ENCODE results near the gene TMPRSS2.

DNA sequence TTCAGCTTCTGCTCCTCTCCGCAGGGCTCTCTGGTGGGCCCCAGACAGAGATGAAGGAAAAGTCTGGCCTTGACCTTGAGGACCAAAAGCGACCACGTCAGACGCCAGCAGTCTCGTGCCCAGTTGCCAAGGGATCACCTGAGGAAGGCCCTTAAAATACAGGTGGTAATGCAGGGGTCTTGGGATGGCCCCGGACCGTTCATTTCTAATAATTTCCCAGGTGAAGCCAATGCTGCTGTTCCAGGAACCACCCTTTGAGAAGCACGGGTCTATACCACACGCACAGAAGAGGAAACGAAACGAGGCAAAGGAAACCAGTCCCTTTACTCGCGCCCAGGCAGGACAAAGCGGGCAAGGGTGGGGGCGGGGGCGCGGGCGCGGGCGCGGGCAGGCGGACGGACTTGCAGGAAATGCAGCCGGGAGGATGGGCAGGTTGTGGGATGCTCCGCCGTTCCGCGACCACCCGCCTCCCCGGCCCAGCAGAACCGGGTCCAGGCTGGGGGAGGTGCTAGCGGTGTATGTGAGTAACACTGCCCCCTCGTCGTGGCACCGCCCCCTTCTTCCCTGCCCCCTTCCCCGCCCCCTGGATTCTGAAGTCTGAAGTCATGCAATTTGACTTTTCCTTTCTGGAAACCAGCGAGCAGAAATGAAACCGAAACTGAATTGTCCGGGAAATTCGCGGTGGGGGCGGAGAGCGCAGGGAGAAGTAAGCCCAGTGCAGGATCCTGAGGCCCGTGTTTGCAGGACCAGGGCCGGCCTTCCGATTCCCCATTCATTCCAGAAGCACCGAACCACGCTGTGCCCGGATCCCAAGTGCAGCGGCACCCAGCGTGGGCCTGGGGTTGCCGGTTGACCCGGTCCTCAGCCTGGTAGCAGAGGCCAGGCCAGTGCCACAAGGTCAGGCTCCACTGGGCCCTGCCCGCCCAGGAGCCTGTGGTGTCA lies 87.8 kb downstream of the TMPRSS2 start:
- TF ChIP-seq EZH2 (IDR thresholded peaks at IDR 0.05) (no peak), ZNF274 (IDR thresholded peaks at IDR 0.05; ENCODE audit: low read depth, low read length) (no peak), POLR2AphosphoS5 (IDR thresholded peaks at IDR 0.05; ENCODE audit: low read depth, low read length) (no peak), YY1 (IDR thresholded peaks at IDR 0.05; ENCODE audit: extremely low read depth, insufficient replicate concordance, low read depth, low read length) (no peak), POLR2A (IDR thresholded peaks at IDR 0.05; ENCODE audit: borderline replicate concordance, extremely low read depth, insufficient read depth, insufficient read length) (no peak), SIN3A (IDR thresholded peaks at IDR 0.05; ENCODE audit: low read depth) (no peak), ELF1 (IDR thresholded peaks at IDR 0.05; ENCODE audit: borderline replicate concordance, low read depth) (no peak), JUND (IDR thresholded peaks at IDR 0.05) (no peak), EGR1 (IDR thresholded peaks at IDR 0.05; ENCODE audit: low read depth) (peak; percentile 43; the same call in 1 of the 2 replicates)
- TF ChIP-seq, protein P1, sequence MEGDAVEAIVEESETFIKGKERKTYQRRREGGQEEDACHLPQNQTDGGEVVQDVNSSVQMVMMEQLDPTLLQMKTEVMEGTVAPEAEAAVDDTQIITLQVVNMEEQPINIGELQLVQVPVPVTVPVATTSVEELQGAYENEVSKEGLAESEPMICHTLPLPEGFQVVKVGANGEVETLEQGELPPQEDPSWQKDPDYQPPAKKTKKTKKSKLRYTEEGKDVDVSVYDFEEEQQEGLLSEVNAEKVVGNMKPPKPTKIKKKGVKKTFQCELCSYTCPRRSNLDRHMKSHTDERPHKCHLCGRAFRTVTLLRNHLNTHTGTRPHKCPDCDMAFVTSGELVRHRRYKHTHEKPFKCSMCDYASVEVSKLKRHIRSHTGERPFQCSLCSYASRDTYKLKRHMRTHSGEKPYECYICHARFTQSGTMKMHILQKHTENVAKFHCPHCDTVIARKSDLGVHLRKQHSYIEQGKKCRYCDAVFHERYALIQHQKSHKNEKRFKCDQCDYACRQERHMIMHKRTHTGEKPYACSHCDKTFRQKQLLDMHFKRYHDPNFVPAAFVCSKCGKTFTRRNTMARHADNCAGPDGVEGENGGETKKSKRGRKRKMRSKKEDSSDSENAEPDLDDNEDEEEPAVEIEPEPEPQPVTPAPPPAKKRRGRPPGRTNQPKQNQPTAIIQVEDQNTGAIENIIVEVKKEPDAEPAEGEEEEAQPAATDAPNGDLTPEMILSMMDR (IDR thresholded peaks at IDR 0.05 in 2 of 3, conservative IDR thresholded peaks at IDR 0.05 in 1 of 3; ENCODE audit: borderline replicate concordance in 1 of 3, insufficient read depth in 1 of 3, low read depth in 2 of 3, low read length in 2 of 3): no peak
- TF ChIP-seq, protein P2, sequence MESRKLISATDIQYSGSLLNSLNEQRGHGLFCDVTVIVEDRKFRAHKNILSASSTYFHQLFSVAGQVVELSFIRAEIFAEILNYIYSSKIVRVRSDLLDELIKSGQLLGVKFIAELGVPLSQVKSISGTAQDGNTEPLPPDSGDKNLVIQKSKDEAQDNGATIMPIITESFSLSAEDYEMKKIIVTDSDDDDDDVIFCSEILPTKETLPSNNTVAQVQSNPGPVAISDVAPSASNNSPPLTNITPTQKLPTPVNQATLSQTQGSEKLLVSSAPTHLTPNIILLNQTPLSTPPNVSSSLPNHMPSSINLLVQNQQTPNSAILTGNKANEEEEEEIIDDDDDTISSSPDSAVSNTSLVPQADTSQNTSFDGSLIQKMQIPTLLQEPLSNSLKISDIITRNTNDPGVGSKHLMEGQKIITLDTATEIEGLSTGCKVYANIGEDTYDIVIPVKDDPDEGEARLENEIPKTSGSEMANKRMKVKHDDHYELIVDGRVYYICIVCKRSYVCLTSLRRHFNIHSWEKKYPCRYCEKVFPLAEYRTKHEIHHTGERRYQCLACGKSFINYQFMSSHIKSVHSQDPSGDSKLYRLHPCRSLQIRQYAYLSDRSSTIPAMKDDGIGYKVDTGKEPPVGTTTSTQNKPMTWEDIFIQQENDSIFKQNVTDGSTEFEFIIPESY (IDR thresholded peaks at IDR 0.05; ENCODE audit: extremely low read depth, insufficient replicate concordance, low read length): no peak
- TF ChIP-seq, protein P3, sequence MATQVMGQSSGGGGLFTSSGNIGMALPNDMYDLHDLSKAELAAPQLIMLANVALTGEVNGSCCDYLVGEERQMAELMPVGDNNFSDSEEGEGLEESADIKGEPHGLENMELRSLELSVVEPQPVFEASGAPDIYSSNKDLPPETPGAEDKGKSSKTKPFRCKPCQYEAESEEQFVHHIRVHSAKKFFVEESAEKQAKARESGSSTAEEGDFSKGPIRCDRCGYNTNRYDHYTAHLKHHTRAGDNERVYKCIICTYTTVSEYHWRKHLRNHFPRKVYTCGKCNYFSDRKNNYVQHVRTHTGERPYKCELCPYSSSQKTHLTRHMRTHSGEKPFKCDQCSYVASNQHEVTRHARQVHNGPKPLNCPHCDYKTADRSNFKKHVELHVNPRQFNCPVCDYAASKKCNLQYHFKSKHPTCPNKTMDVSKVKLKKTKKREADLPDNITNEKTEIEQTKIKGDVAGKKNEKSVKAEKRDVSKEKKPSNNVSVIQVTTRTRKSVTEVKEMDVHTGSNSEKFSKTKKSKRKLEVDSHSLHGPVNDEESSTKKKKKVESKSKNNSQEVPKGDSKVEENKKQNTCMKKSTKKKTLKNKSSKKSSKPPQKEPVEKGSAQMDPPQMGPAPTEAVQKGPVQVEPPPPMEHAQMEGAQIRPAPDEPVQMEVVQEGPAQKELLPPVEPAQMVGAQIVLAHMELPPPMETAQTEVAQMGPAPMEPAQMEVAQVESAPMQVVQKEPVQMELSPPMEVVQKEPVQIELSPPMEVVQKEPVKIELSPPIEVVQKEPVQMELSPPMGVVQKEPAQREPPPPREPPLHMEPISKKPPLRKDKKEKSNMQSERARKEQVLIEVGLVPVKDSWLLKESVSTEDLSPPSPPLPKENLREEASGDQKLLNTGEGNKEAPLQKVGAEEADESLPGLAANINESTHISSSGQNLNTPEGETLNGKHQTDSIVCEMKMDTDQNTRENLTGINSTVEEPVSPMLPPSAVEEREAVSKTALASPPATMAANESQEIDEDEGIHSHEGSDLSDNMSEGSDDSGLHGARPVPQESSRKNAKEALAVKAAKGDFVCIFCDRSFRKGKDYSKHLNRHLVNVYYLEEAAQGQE (IDR thresholded peaks at IDR 0.05; ENCODE audit: low read depth): no peak

All from HCT116 (cell line).